GM12878 (cell line): Measurements from ENCODE around the gene SMIM20. TPM values are rescaled to one million over a fixed set of nuclear protein-coding genes. Genes with fewer than 3 reads are reported as not detected.
A peak's percentile ranks its signal among the peaks of the same experiment; 100 is the strongest.

Source experiments
- ATAC-seq: fragments of 200-7000 bp; cut with Tn5 transposase; 3 replicates; pipeline ENCODE4 v1.9.1; 2020; ENCODE audit warnings: mild to moderate bottlenecking, moderate library complexity
- BruUV-seq: library from RNA; stranded (reverse); fragments of 400-500 nt; replicated peaks from 2 replicates; lab custom pipeline; 2021; lab: Mats Ljungman, UMichigan
- CTCF ChIA-PET: fragments of 300-600 bp; sonication (Branson Sonifier 250); formaldehyde crosslinking; extraction: SDS; loops from one replicate; lab custom pipeline; 2021; ENCODE audit warnings: inconsistent platforms; lab: Yijun Ruan, JAX
- POLR2A ChIA-PET: fragments of 350-600 bp; formaldehyde crosslinking; extraction: SDS; loops from one replicate; lab custom pipeline; 2021; ENCODE audit warnings: inconsistent platforms; lab: Charles Lee
- RAD21 ChIA-PET: fragments of 300-600 bp; sonication (Branson Sonifier 250); formaldehyde crosslinking; loops from one replicate; lab custom pipeline; 2023; ENCODE audit warnings: antibody characterized with exemption; ENCODE audit not compliant: unreplicated experiment; lab: Charles Lee
- SMC1A ChIA-PET: fragments of 300-600 bp; sonication (Branson Sonifier 250); formaldehyde crosslinking; loops from one replicate; lab custom pipeline; 2023; ENCODE audit not compliant: unreplicated experiment, uncharacterized antibody; lab: Charles Lee
- DNase-seq: peaks from one replicate; pipeline ENCODE4 v3.0.0-alpha.2; 2011; ENCODE audit warnings: low read depth, low spot score
- FAIRE-seq: peaks from 3 replicates; lab custom pipeline; 2011; peaks lifted over from hg19 to GRCh38; lab: Jason Lieb, UNC
- H2AFZ ChIP-seq: 2 replicates; pipeline ENCODE4 v1.6.0; 2011; ENCODE audit warnings: low read depth, low read length, control low read depth; ENCODE audit not compliant: control insufficient read depth
- H3K27ac ChIP-seq: 2 replicates; pipeline ENCODE4 v1.5.1; 2011; ENCODE audit warnings: control low read depth; ENCODE audit not compliant: control insufficient read depth, insufficient read depth
- H3K27me3 ChIP-seq, 2 experiments: replicated peaks in 1 of 2; 2 replicates each; pipeline versions ENCODE4 v1.6.0 to v1.6.1; 2011; ENCODE audit warnings: low read length in 1 of 2; ENCODE audit not compliant: control insufficient read depth in 2 of 2, insufficient read depth in 2 of 2
- H3K36me3 ChIP-seq, 2 experiments: 2 replicates each; pipeline ENCODE4 v1.5.1; 2011; ENCODE audit warnings: low read length in 1 of 2; ENCODE audit not compliant: control insufficient read depth in 2 of 2, insufficient read depth in 2 of 2
- H3K4me1 ChIP-seq: 2 replicates; pipeline ENCODE4 v1.6.1; 2011; ENCODE audit warnings: mild to moderate bottlenecking, low read length, moderate library complexity, mixed read lengths; ENCODE audit not compliant: control insufficient read depth, insufficient read depth
- H3K4me2 ChIP-seq: 2 replicates; pipeline ENCODE4 v1.6.0; 2011; ENCODE audit warnings: control low read depth; ENCODE audit not compliant: control insufficient read depth, insufficient read depth
- H3K4me3 ChIP-seq: fragments of 200-600 bp; sonication (generic); 2 replicates; pipeline ENCODE4 v1.5.1; 2016
- H3K79me2 ChIP-seq: 2 replicates; pipeline ENCODE4 v1.6.0; 2011; ENCODE audit warnings: low read length; ENCODE audit not compliant: control insufficient read depth, insufficient read depth
- H3K9ac ChIP-seq: 2 replicates; pipeline ENCODE4 v1.8.0; 2011; ENCODE audit warnings: low read length, control low read depth, mixed read lengths; ENCODE audit not compliant: control insufficient read depth, insufficient read depth
- H3K9me3 ChIP-seq: replicated peaks from 3 replicates; pipeline ENCODE4 v1.5.1; 2011; ENCODE audit warnings: mild to moderate bottlenecking, low read length; ENCODE audit not compliant: control insufficient read depth, insufficient read depth
- H4K20me1 ChIP-seq: 2 replicates; pipeline ENCODE4 v1.6.0; 2011; ENCODE audit not compliant: control insufficient read depth, insufficient read depth
- ATF7 ChIP-seq: fragments of 450-650 bp; IDR thresholded peaks from 2 replicates; pipeline ENCODE4 v1.6.1; 2016; ENCODE audit warnings: low read depth, mild to moderate bottlenecking
- EGR1 ChIP-seq, 2 experiments: IDR thresholded peaks; 1 replicate in 1 of 2; 2 replicates in 1 of 2; pipeline ENCODE4 v1.6.1; 2011 to 2012; ENCODE audit warnings: low read depth in 2 of 2, low read length in 2 of 2, borderline replicate concordance in 1 of 2, mild to moderate bottlenecking in 1 of 2, moderate library complexity in 1 of 2
- GABPA ChIP-seq: IDR thresholded peaks from 2 replicates; pipeline ENCODE4 v1.6.1; 2014; ENCODE audit warnings: antibody characterized with exemption, low read depth, mild to moderate bottlenecking, inconsistent platforms
- JUNB ChIP-seq: IDR thresholded peaks from 2 replicates; pipeline ENCODE4 v1.6.1; 2016; ENCODE audit warnings: antibody characterized with exemption, mild to moderate bottlenecking
- KAT2A ChIP-seq: conservative IDR thresholded peaks from 2 replicates; pipeline ENCODE4 v1.6.1; 2011; ENCODE audit warnings: low read depth, low read length; ENCODE audit not compliant: control insufficient read depth
- NBN ChIP-seq: fragments of 450-650 bp; IDR thresholded peaks from 2 replicates; pipeline ENCODE4 v1.6.1; 2016
- NR2C1 ChIP-seq: fragments of 450-650 bp; IDR thresholded peaks from 2 replicates; pipeline ENCODE4 v1.6.1; 2017; ENCODE audit warnings: antibody characterized with exemption, mild to moderate bottlenecking, moderate library complexity
- PAX8 ChIP-seq: fragments of 450-650 bp; IDR thresholded peaks from 2 replicates; pipeline ENCODE4 v1.6.1; 2017; ENCODE audit warnings: mild to moderate bottlenecking, moderate library complexity
- RAD51 ChIP-seq: fragments of 450-650 bp; IDR thresholded peaks from 2 replicates; pipeline ENCODE4 v1.6.1; 2016; ENCODE audit warnings: moderate library complexity, mild to moderate bottlenecking, inconsistent platforms
- SP1 ChIP-seq: IDR thresholded peaks from one replicate; pipeline ENCODE4 v1.6.1; 2011; ENCODE audit warnings: low read depth, low read length
- SPI1 ChIP-seq: IDR thresholded peaks from 2 replicates; pipeline ENCODE4 v1.6.1; 2011; ENCODE audit warnings: low read depth, mild to moderate bottlenecking, low read length, moderate library complexity, borderline replicate concordance; ENCODE audit not compliant: insufficient read depth
- SREBF2 ChIP-seq: IDR thresholded peaks from 2 replicates; pipeline ENCODE4 v1.6.1; 2012; ENCODE audit warnings: mild to moderate bottlenecking, low read length
- SUZ12 ChIP-seq: fragments of 200-600 bp; sonication (generic); IDR thresholded peaks from one replicate; pipeline ENCODE4 v1.6.1; 2018; ENCODE audit warnings: antibody characterized with exemption, mild to moderate bottlenecking; ENCODE audit not compliant: unreplicated experiment
- TARDBP ChIP-seq: IDR thresholded peaks from 2 replicates; pipeline ENCODE4 v1.6.1; 2016; ENCODE audit warnings: borderline replicate concordance
- TBL1XR1 ChIP-seq: IDR thresholded peaks from 2 replicates; pipeline ENCODE4 v1.6.1; 2012; ENCODE audit warnings: low read depth, low read length, improper control_type of control experiment
- YY1 ChIP-seq: IDR thresholded peaks from 2 replicates; pipeline ENCODE4 v1.6.1; 2011; ENCODE audit warnings: low read depth, mild to moderate bottlenecking, low read length
- ZBTB11 ChIP-seq: fragments of 450-650 bp; formaldehyde crosslinking; IDR thresholded peaks from 2 replicates; pipeline ENCODE4 v1.5.0; 2022; ENCODE audit warnings: mild to moderate bottlenecking, missing genetic modification characterization
- WGBS: methylation state at CpG from one replicate; pipeline ENCODE4 v1.1.6; 2016; ENCODE audit warnings: low lambda C conversion rate; ENCODE audit not compliant: insufficient replicate concordance, insufficient coverage; ENCODE audit errors: missing lambda C conversion rate; 5-methylcytosine and 5-hydroxymethylcytosine counted together
- in situ Hi-C: fragments of 300-500 bp; cut with MboI; formaldehyde crosslinking; loops from 9 replicates; pipeline ENCODE4 v1.14.3; 2018; ENCODE audit warnings: mixed read lengths
- intact Hi-C: fragments of 100-400 bp; cut with micrococcal nuclease; formaldehyde crosslinking; loops from one replicate; pipeline ENCODE4 v1.14.2; 2022; ENCODE audit not compliant: unreplicated experiment
- polyA plus RNA-seq, 11 experiments: library from polyadenylated mRNA; depleted of rRNA in 4 of 11; unstranded in 6 of 11; stranded (reverse) in 5 of 11; fragments of >200 nt; fragmentation: Nextera tagmentation in 4 of 11; fragmentation: Illumina TruSeq in 1 of 11; extraction: Ambion mirVana in 4 of 11; extraction: Trizol in 1 of 11; gene quantifications; 1 replicate in 1 of 11; 2 replicates in 10 of 11; pipeline versions ENCODE4 v1.2.1 to v1.2.3, GENCODE V29; 2011 to 2016; ENCODE audit warnings: inconsistent platforms in 2 of 11, missing spikeins in 2 of 11, low read depth in 1 of 11
- total RNA-seq, 4 experiments: library from RNA; depleted of rRNA in 3 of 4; stranded (reverse); fragments of >200 nt in 3 of 4; fragmentation: Illumina TruSeq in 1 of 4; extraction: Trizol in 1 of 4; gene quantifications; 2 replicates each; pipeline versions ENCODE4 v1.2.1 to v1.2.3, GENCODE V29; 2013 to 2021
- TF ChIP-seq, protein P1 (sequence below): fragments of 450-650 bp; IDR thresholded peaks from 2 replicates; pipeline ENCODE4 v1.6.1; 2017; ENCODE audit warnings: mild to moderate bottlenecking, moderate library complexity

The SMIM20 gene
- total and polyA plus RNA-seq, 10 of the 15 experiments (the other 5 are each of a cell fraction or from before 2014, with no cell fraction given) = 17.3 to 38.0 (median 28.8) TPM

DNA sequence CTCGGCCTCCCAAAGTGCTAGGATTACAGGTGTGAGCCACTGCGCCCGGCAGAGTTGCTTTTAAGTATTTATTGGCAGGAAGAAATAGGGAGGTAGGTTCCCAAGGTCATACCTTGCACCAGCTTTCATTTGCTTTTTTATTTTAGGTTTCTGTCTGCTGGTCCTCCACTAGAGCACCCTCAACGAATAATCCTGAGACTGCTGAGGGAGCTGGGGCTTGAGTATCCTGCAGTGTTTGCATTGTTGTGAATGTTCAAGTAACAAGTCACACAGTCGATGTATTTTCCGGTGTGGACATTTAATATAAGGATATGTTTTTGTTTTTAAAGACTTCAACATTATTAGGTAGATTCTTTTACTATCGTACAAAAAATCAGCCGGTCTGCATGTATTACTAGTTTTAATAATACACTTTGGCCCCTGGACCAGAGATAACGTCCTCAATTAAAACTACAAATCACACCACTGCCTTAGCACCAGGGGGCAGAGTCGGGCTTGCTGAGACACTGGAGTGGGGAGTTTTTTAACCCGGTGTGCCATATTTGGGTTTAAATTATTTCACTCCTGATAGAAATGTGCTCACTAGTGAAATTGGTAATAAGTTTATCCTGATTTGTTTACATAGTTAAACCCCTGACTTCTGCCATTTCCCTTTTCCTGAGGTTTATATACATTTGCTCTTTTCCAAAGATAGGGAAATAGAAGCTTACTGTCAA, 11.6 kb downstream of the SMIM20 start:
- peak; percentile 89 for FAIRE-seq
- TF ChIP-seq YY1 = peak; percentile 54; the same call in 1 of the 2 replicates
- no peak for TF ChIP-seq SP1
- TF ChIP-seq, protein P1, sequence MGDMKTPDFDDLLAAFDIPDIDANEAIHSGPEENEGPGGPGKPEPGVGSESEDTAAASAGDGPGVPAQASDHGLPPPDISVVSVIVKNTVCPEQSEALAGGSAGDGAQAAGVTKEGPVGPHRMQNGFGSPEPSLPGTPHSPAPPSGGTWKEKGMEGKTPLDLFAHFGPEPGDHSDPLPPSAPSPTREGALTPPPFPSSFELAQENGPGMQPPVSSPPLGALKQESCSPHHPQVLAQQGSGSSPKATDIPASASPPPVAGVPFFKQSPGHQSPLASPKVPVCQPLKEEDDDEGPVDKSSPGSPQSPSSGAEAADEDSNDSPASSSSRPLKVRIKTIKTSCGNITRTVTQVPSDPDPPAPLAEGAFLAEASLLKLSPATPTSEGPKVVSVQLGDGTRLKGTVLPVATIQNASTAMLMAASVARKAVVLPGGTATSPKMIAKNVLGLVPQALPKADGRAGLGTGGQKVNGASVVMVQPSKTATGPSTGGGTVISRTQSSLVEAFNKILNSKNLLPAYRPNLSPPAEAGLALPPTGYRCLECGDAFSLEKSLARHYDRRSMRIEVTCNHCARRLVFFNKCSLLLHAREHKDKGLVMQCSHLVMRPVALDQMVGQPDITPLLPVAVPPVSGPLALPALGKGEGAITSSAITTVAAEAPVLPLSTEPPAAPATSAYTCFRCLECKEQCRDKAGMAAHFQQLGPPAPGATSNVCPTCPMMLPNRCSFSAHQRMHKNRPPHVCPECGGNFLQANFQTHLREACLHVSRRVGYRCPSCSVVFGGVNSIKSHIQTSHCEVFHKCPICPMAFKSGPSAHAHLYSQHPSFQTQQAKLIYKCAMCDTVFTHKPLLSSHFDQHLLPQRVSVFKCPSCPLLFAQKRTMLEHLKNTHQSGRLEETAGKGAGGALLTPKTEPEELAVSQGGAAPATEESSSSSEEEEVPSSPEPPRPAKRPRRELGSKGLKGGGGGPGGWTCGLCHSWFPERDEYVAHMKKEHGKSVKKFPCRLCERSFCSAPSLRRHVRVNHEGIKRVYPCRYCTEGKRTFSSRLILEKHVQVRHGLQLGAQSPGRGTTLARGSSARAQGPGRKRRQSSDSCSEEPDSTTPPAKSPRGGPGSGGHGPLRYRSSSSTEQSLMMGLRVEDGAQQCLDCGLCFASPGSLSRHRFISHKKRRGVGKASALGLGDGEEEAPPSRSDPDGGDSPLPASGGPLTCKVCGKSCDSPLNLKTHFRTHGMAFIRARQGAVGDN = no peak
- TF ChIP-seq ATF7 = no peak
- no peak for TF ChIP-seq KAT2A
- no peak for TF ChIP-seq NBN
- no peak for TF ChIP-seq NR2C1
- no peak for TF ChIP-seq GABPA
- TF ChIP-seq PAX8 = no peak
- no peak for TF ChIP-seq RAD51
- TF ChIP-seq SPI1 = no peak
- no peak for TF ChIP-seq EGR1 (IDR thresholded peaks at IDR 0.05; ENCODE audit: borderline replicate concordance in 1 of 2, low read depth in 2 of 2, low read length in 2 of 2)
- TF ChIP-seq TARDBP = no peak
- TF ChIP-seq ZBTB11 (CRISPR knock-in tag) = no peak
- TF ChIP-seq SUZ12 = no peak
- TF ChIP-seq SREBF2 = no peak
- TF ChIP-seq TBL1XR1 = no peak
- no peak for TF ChIP-seq JUNB

More for the DNA sequence above, 11.6 kb downstream of the SMIM20 start:
- ChIA-PET RAD21 (interaction anchor here (0.7 to 1.1 kb wide), 2 partner anchors 134 to 402 kb away, joined by 3 read pairs; no protein-coding TSS in a partner anchor), CTCF (interaction anchor here (0.6 to 5.8 kb wide), 19 partner anchors 9 to 552 kb away, joined by 3 to 62 read pairs (median 3); partner anchors contain the start of gene SMIM20), SMC1A (interaction anchor here (0.7 to 2.5 kb wide), 6 partner anchors 13 to 400 kb away, joined by 3 to 8 read pairs (median 4); no protein-coding TSS in a partner anchor), POLR2A (no interaction called here)
- H3K4me2 ChIP-seq = no peak overlapping the region
- WGBS = 45% methylated on average over 11 of the region's 11 CpGs
- no peak overlapping the region for H3K27ac ChIP-seq
- H4K20me1 ChIP-seq = no peaks in the 10 kb centered on the region
- no peaks in the 10 kb centered on the region for H3K36me3 ChIP-seq
- no peaks in the 10 kb centered on the region for H3K4me1 ChIP-seq
- in situ Hi-C loops (no loop called here), intact Hi-C loops (loop anchor here (1.0 to 5.0 kb wide), 3 partner anchors 63 to 487 kb away; no protein-coding TSS in a partner anchor)
- no TSS peak for BruUV-seq
- H2AFZ ChIP-seq = no peak overlapping the region
- no peaks in the 10 kb centered on the region for H3K9me3 ChIP-seq
- no peak overlapping the region for H3K4me3 ChIP-seq
- peak; percentile 94 for ATAC-seq
- no peak for DNase-seq
- no peaks in the 10 kb centered on the region for H3K27me3 ChIP-seq
- no peak overlapping the region for H3K9ac ChIP-seq
- H3K79me2 ChIP-seq = no peaks in the 10 kb centered on the region
